ENCODE measurements around the gene AKAP3. TPM values are rescaled to one million over a fixed set of nuclear protein-coding genes. Genes with fewer than 3 reads are reported as not detected.

AKAP3 gene
- total and polyA plus RNA-seq, 4 donors: 1.5 to 3.3 (median 2.6) TPM

DNA sequence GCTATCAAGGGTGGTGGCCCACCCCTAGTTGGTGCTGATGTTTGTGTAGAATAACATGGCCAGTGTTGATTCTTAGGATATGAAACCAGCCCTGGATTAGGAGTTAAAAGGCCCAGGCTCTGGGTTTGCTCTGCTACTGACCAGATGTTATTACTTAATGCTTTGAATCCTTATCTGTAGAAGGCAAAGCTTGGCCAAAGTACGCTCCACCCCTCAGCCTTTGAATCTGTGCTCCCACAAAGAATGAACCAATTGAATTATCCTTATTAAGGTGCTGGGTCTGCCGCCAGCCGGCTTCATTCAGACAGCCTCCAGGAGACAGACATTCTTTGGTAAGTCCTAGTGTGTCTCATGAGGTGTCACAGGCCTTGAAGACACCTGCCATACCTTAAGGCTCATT lies 41.8 kb downstream of the AKAP3 start:
- WGBS (ENCODE audit: insufficient coverage): no CpG with 5 or more reads among the region's 3 CpGs

GRCh38 chr12:4604684-4605193 lies 44.1 kb downstream of the AKAP3 start:
- H3K9me3 ChIP-seq (ENCODE audit: control insufficient read depth, insufficient read depth, low read length): no peaks in the 10 kb centered on the region
- WGBS (ENCODE audit: insufficient coverage): under 1% methylated on average over 18 of the region's 25 CpGs
- H3K36me3 ChIP-seq (ENCODE audit: control insufficient read depth, insufficient read depth, low read length): no peaks in the 10 kb centered on the region
- DNase-seq (ENCODE audit: low read depth in 4 of 6, low spot score in 6 of 6): peak; percentile 54 to 93 (median 76)
- H3K4me3 ChIP-seq (ENCODE audit: low read depth, low read length): peak overlapping the region; percentile 72
- peaks cover 4% of the 10 kb centered on the region for H3K4me1 ChIP-seq (ENCODE audit: control insufficient read depth, insufficient read depth, low read length)
- peak overlapping the region; percentile 17 for H3K27ac ChIP-seq (ENCODE audit: low read depth, low read length)
- H3K27me3 ChIP-seq (ENCODE audit: control insufficient read depth, insufficient read depth, low read length): no peaks in the 10 kb centered on the region

More for the DNA sequence above, 41.8 kb downstream of the AKAP3 start:
- Histone ChIP-seq H3K9me3 (ENCODE audit: control insufficient read depth, insufficient read depth, low read length) (no peaks in the 10 kb centered on the region), H3K4me1 (ENCODE audit: control insufficient read depth, insufficient read depth, low read length) (peaks cover 4% of the 10 kb centered on the region), H3K4me3 (ENCODE audit: low read depth, low read length) (no peak overlapping the region), H3K27ac (ENCODE audit: low read depth, low read length) (no peak overlapping the region), H3K36me3 (ENCODE audit: control insufficient read depth, insufficient read depth, low read length) (no peaks in the 10 kb centered on the region), H3K27me3 (ENCODE audit: control insufficient read depth, insufficient read depth, low read length) (no peaks in the 10 kb centered on the region)
- no peak for DNase-seq (ENCODE audit: low read depth in 4 of 6, low spot score in 6 of 6)

DNA sequence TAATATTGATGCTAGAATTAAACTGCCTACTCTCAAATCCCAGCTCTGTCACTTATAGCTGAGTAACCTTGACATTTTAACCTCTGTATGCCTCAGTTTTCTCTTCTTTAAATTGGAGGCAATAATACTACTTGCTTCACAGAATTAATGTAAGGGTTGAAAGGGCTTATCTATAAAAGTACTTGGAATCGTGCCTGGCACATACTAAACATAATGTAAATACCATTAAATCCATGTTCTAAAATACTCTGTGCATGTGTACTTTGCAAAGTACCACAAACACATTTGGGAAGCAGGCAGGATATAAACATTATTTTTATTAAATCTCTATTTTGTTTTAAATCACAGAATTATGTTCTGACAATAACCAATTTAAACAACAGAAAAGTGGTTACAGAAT lies 44.9 kb downstream of the AKAP3 start:
- WGBS (ENCODE audit: insufficient coverage): no CpG with 5 or more reads among the region's 1 CpG

DNA sequence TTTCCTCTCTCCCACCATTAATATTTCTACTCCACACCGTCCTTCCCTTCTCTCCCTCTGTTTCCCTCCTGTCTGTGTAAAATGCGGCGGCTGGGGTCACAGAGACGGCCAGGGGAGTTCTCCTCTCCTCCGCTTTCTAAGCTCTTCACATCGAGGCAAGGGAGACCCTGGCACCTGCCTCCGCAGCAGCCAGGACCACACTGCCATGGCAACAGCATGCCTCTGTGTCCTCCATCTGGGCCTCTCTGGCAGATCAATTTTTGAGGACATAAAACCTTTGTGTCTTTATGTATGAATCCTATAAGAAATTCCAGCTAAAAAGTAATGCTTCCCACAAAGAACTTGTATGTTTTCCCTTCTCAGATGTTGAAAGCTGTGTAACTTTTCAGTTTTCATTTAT lies 45.4 kb downstream of the AKAP3 start:
- no peaks in the 10 kb centered on the region for H3K9me3 ChIP-seq (ENCODE audit: control insufficient read depth, insufficient read depth, low read length)
- 36% methylated on average over 4 of the region's 7 CpGs for WGBS (ENCODE audit: insufficient coverage)

More for the DNA sequence above, 44.9 kb downstream of the AKAP3 start:
- no peak overlapping the region for H3K27ac ChIP-seq (ENCODE audit: low read depth, low read length)
- peaks cover 4% of the 10 kb centered on the region for H3K4me1 ChIP-seq (ENCODE audit: control insufficient read depth, insufficient read depth, low read length)
- H3K27me3 ChIP-seq (ENCODE audit: control insufficient read depth, insufficient read depth, low read length): no peaks in the 10 kb centered on the region
- DNase-seq (ENCODE audit: low read depth in 4 of 6, low spot score in 6 of 6): no peak
- H3K9me3 ChIP-seq (ENCODE audit: control insufficient read depth, insufficient read depth, low read length): no peaks in the 10 kb centered on the region
- H3K4me3 ChIP-seq (ENCODE audit: low read depth, low read length): no peak overlapping the region
- H3K36me3 ChIP-seq (ENCODE audit: control insufficient read depth, insufficient read depth, low read length): no peaks in the 10 kb centered on the region

DNA sequence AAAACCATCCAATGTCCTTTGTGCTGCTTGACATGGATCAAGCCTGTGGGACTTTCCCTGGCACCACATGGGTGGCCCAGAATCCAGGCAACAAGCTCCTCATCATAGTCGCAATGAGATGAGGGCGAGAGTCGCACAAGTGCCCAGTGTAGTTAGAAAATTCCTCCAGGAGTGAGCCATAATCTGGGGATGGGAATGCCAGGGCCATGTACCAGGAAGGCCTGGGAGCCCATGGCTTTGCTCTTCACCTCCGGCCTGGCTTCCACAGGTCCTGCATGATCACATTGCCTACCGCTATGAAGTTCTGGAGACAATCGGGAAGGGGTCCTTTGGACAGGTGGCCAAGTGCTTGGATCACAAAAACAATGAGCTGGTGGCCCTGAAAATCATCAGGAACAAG lies 53.0 kb downstream of the AKAP3 start:
- H3K27ac ChIP-seq (ENCODE audit: low read depth, low read length): no peak overlapping the region
- 96% methylated on average over 6 of the region's 6 CpGs for WGBS (ENCODE audit: insufficient coverage)
- H3K27me3 ChIP-seq (ENCODE audit: control insufficient read depth, insufficient read depth, low read length): no peaks in the 10 kb centered on the region
- H3K4me1 ChIP-seq (ENCODE audit: control insufficient read depth, insufficient read depth, low read length): no peaks in the 10 kb centered on the region
- DNase-seq (ENCODE audit: low read depth in 4 of 6, low spot score in 6 of 6): no peak
- H3K9me3 ChIP-seq (ENCODE audit: control insufficient read depth, insufficient read depth, low read length): no peaks in the 10 kb centered on the region
- H3K36me3 ChIP-seq (ENCODE audit: control insufficient read depth, insufficient read depth, low read length): no peaks in the 10 kb centered on the region
- H3K4me3 ChIP-seq (ENCODE audit: low read depth, low read length): no peak overlapping the region

More for the DNA sequence above, 45.4 kb downstream of the AKAP3 start:
- peak in 2 of 6 donors; percentile 27 to 67 for DNase-seq (ENCODE audit: low read depth in 4 of 6, low spot score in 6 of 6)
- Histone ChIP-seq H3K27ac (ENCODE audit: low read depth, low read length) (no peak overlapping the region), H3K27me3 (ENCODE audit: control insufficient read depth, insufficient read depth, low read length) (no peaks in the 10 kb centered on the region), H3K4me1 (ENCODE audit: control insufficient read depth, insufficient read depth, low read length) (peaks cover 4% of the 10 kb centered on the region), H3K36me3 (ENCODE audit: control insufficient read depth, insufficient read depth, low read length) (no peaks in the 10 kb centered on the region), H3K4me3 (ENCODE audit: low read depth, low read length) (no peak overlapping the region)

DNA sequence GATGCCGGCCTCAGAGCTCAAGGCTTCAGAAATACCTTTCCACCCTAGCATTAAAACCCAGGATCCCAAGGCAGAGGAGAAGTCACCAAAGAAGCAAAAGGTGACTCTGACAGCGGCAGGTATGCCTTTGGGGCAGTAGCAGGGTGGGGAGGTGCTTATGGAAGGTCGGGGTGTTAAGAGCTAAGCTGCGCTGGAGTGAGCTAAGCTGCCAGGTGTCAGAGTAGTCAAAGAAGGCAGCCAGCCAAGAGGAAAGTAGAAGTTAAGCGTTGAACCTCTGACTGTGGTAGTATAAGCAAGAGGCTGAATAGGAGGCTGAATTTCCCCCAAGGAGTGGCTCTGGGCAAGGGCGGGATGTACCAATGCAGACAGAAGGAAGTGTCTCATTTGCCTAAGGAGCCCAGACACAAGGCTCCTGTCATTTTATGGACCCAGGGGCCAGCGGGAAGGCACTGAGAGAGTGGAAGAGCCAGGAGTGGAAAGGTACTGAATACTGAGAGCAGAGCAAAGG lies 57.6 kb downstream of the AKAP3 start:
- Histone ChIP-seq H3K36me3 (ENCODE audit: control insufficient read depth, insufficient read depth, low read length) (no peaks in the 10 kb centered on the region), H3K4me1 (ENCODE audit: control insufficient read depth, insufficient read depth, low read length) (no peaks in the 10 kb centered on the region), H3K27me3 (ENCODE audit: control insufficient read depth, insufficient read depth, low read length) (no peaks in the 10 kb centered on the region), H3K9me3 (ENCODE audit: control insufficient read depth, insufficient read depth, low read length) (no peaks in the 10 kb centered on the region), H3K4me3 (ENCODE audit: low read depth, low read length) (no peak overlapping the region), H3K27ac (ENCODE audit: low read depth, low read length) (no peak overlapping the region)
- WGBS (ENCODE audit: insufficient coverage): 76% methylated on average over 6 of the region's 7 CpGs
- DNase-seq (ENCODE audit: low read depth in 4 of 6, low spot score in 6 of 6): no peak

GRCh38 chr12:4589941-4590340 lies 58.9 kb downstream of the AKAP3 start:
- Histone ChIP-seq H3K27ac (ENCODE audit: low read depth, low read length) (no peak overlapping the region), H3K36me3 (ENCODE audit: control insufficient read depth, insufficient read depth, low read length) (no peaks in the 10 kb centered on the region), H3K9me3 (ENCODE audit: control insufficient read depth, insufficient read depth, low read length) (no peaks in the 10 kb centered on the region), H3K4me3 (ENCODE audit: low read depth, low read length) (no peak overlapping the region), H3K4me1 (ENCODE audit: control insufficient read depth, insufficient read depth, low read length) (no peaks in the 10 kb centered on the region), H3K27me3 (ENCODE audit: control insufficient read depth, insufficient read depth, low read length) (no peaks in the 10 kb centered on the region)
- no CpG with 5 or more reads among the region's 2 CpGs for WGBS (ENCODE audit: insufficient coverage)
- no peak for DNase-seq (ENCODE audit: low read depth in 4 of 6, low spot score in 6 of 6)

- Histone ChIP-seq H3K27ac (ENCODE audit: low read depth, low read length) (no peak overlapping the region), H3K36me3 (ENCODE audit: control insufficient read depth, insufficient read depth, low read length) (no peaks in the 10 kb centered on the region), H3K4me3 (ENCODE audit: low read depth, low read length) (no peak overlapping the region), H3K27me3 (ENCODE audit: control insufficient read depth, insufficient read depth, low read length) (no peaks in the 10 kb centered on the region), H3K9me3 (ENCODE audit: control insufficient read depth, insufficient read depth, low read length) (no peaks in the 10 kb centered on the region), H3K4me1 (ENCODE audit: control insufficient read depth, insufficient read depth, low read length) (no peaks in the 10 kb centered on the region)
- no peak for DNase-seq (ENCODE audit: low read depth in 4 of 6, low spot score in 6 of 6)
- WGBS (ENCODE audit: insufficient coverage): no CpG with 5 or more reads among the region's 3 CpGs
These were observed 59.9 kb downstream of the AKAP3 start for GRCh38 chr12:4588916-4589315.

DNA sequence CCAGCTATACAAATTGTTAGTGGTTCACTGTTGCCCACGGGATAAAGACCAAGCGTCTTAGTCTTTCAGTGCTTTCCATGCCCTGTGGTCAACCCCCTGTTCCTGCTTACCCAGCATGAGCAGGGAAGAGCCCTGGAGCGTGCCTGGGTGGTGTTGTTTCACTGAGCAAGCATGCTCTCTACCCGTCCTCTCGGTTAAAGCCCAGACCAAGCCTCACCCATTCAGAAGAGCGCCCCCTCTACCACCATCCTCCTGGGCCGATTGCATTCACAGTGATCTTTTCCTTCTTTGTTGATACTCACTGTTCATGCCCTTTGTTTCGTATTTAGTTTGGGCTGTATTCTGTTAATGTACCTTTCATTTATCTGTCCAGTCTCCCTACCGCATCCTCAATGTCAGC lies 61.7 kb downstream of the AKAP3 start:
- Histone ChIP-seq H3K27me3 (ENCODE audit: control insufficient read depth, insufficient read depth, low read length) (no peaks in the 10 kb centered on the region), H3K36me3 (ENCODE audit: control insufficient read depth, insufficient read depth, low read length) (no peaks in the 10 kb centered on the region)
- 42% methylated on average over 7 of the region's 9 CpGs for WGBS (ENCODE audit: insufficient coverage)

GRCh38 chr12:4586500-4586899 lies 62.4 kb downstream of the AKAP3 start:
- H3K36me3 ChIP-seq (ENCODE audit: control insufficient read depth, insufficient read depth, low read length): no peaks in the 10 kb centered on the region
- no peaks in the 10 kb centered on the region for H3K9me3 ChIP-seq (ENCODE audit: control insufficient read depth, insufficient read depth, low read length)
- no peak overlapping the region for H3K27ac ChIP-seq (ENCODE audit: low read depth, low read length)
- WGBS (ENCODE audit: insufficient coverage): 55% methylated on average over 2 of the region's 5 CpGs
- DNase-seq (ENCODE audit: low read depth in 4 of 6, low spot score in 6 of 6): no peak
- H3K4me3 ChIP-seq (ENCODE audit: low read depth, low read length): no peak overlapping the region
- no peaks in the 10 kb centered on the region for H3K27me3 ChIP-seq (ENCODE audit: control insufficient read depth, insufficient read depth, low read length)
- H3K4me1 ChIP-seq (ENCODE audit: control insufficient read depth, insufficient read depth, low read length): no peaks in the 10 kb centered on the region

More for the DNA sequence above, 61.7 kb downstream of the AKAP3 start:
- no peak overlapping the region for H3K4me3 ChIP-seq (ENCODE audit: low read depth, low read length)
- DNase-seq (ENCODE audit: low read depth in 4 of 6, low spot score in 6 of 6): no peak
- H3K4me1 ChIP-seq (ENCODE audit: control insufficient read depth, insufficient read depth, low read length): no peaks in the 10 kb centered on the region
- no peak overlapping the region for H3K27ac ChIP-seq (ENCODE audit: low read depth, low read length)
- no peaks in the 10 kb centered on the region for H3K9me3 ChIP-seq (ENCODE audit: control insufficient read depth, insufficient read depth, low read length)
